OCI-M2 (cell line): ENCODE data around the gene PRKCH.

Experiments used
- DNase-seq: peaks from one replicate; lab custom pipeline; 2025; ENCODE audit not compliant: unreplicated experiment; lab: John Stamatoyannopoulos, UW

PRKCH gene

DNA sequence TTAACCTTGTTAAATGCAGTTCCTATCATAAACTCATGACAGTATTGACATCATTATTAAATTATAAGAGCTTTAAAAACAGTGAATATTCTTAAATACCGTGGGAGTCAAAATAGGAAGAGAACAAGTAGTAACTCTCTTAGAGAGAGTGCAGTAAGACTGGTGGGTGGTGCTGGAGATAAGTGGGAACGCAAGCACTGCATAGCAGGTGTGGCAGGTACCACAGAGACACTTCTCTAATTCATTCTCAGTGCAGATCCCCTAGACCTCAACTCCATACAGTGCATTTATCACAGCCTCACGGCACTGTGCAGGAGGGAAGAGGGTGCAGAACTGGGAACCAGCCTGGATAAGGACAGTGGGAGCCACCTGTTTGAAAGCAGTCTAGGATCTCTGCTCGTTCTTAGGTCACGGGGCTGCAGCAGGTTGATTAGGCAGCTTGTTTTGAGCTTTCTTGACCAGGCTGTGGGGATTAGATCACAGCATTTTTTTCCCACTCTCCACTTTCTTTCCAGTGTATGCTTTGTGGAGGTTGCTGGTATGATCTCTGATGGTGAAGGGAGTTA, 165.6 kb downstream of the PRKCH start:
- no peak for DNase-seq

DNA sequence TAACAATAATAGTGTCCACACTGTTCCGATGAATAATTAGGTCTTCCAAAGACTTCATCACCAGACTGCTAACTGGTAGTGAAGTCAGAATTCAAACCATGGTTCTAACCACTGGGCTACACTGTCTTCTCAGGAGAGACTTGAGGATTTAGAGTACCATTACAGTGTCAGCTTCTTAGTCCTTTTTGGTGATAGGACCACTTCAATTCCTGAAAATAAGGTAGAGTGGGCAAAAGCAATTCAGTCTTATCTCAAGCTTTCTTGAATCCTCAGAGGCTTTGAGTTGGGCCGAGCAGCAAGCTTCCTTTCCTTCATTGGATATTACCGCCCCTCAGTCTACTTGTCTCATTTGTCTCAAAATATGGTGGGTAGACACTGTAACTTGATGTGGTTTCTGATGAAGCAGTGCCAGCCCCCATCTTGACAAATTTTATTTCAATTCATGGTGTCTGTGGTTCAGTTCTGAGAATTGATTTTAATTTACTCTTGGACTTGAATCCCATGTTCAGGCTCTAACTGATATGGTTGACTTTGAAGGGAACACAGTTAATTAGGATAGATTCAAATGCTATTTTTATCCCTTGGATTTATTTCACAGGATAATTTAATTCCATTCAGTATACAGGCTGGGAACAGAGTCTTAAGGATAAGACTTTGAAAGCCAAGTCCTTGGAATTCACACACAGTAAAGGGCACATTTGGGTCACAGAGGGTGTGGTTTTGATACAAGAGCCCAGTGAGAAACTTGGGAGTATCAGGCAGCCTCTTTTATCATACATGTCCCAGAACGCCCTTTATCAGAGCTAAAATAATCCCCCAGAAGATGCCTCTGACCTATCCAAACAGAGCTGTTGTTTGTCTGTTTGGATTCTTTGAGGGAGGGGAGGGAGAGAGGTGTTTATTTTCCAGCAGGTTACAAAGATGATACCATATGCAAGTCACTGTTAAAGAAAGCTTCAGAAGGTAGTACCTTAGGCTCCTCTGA, 167.3 kb downstream of the PRKCH start:
- no peak for DNase-seq

DNA sequence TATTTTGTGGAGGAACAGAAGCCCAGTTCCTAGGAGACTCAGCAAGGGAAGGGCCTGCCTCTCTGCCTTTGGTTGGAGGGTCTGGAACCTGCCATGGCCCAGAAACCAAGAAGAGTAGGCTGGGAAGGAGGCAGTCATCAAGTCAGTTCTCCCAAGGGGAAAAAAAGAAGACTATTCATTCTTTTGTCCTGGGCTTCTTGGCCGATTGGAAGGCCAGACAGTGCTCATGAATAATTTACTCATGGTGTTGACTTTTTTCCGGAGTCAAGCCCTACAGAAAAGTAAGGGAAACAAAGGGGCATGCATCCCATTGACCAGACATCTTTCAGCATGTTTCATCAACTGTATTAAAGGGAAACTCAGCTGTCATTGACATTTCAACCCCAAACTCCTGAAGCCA, 168.1 kb downstream of the PRKCH start:
- no peak for DNase-seq

DNA sequence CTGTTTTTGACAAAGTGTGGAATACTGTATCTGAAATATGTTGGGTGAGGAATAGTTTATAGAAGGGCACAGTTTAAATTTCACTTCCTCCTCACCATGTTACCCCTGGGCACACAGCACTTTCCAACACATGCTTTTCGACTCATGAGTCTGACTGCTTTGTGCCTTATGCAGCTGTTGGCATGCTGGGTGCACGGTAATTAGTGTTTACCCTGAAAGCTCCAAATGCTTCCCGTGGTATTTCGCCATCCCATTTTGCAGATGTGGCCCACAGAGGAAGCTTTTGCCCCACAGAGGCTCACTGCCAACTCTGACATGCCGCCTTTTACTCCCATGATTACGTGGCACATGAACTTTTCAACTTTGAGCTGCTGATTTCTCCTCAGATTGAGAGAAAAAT, 168.6 kb downstream of the PRKCH start:
- no peak for DNase-seq

DNA sequence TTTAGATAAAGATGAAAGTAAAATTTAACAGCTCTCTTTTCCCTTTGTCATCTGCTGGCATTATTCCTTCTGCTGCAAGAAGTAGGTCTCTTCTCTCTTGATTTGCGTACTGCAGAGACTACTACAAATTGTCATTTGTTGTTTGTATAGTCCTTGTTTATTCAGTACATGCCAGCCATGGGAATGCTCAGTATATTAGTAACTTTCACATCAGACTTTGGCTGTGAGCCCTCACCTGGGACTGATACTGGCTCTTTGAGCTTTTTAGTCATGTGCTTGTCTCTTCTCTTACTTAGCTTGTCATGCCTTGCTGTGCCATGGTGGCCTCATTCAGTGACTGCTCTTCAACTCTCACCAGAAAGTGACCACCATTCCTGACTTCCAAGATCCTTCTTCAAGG, 169.8 kb downstream of the PRKCH start:
- DNase-seq, result no peak

DNA sequence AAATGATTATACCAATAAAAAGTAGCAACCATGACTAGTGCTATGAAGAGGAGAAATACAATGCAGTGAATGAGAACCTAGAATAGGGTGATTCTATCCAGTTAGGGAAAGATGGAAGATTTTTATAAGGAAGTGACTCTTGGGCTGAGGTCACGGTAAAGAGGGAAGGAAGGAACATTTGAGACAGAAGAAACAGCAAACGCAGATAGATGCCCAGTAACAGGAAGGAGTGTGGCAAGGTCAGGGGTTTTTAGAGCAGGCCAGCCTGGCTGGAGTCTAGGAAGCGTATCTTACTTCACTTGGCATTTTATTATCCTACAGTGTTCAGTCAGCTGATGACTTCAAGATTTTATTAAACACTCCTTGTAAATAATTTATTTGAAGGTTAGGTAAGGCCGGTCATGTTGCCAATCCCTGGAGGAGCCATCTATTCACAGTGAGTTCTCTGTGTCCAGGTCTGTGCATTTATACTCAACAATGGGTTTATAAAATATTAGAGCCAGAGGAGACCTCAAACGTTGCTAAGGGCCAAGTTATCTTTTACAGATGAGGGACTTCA, 170.6 kb downstream of the PRKCH start:
- DNase-seq, result no peak

DNA sequence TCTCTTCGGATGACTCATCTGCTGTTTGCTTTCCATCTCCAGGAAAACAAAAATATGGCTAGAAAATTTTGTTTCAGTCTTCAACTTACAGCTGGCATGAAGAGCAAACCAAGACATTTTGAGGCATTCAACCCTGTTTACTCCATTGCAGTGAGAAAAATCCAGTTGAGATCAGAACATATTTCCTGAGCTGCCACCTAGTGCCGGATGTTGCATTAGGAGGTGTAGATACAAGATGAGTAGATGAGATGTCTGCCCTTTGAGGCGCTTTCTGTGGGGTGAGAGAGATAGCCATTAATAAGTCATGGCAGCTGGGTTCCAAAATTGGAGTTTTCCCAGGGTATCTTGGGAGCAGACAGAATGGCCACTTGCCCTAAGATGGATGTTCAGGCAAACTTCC, 171.1 kb downstream of the PRKCH start:
- no peak for DNase-seq

DNA sequence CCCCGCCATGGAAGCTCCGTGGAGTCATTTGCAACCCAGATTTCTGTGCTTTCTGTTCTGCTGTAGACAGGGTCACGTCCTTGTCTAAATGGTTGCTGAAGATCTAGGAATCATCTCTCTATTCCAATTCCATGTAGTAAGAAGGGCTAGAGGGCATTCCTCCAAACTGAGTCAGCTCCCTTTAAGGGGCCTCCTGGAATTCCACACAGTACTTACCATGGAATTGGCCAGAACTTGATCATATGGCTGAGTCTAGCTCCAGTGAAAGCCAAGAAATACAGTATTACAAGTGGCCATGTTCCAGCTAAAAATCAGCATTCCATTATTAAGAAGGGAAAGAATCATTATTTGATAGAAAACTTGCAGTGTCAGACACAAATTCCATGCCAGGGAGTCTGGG, 171.9 kb downstream of the PRKCH start:
- no peak for DNase-seq

DNA sequence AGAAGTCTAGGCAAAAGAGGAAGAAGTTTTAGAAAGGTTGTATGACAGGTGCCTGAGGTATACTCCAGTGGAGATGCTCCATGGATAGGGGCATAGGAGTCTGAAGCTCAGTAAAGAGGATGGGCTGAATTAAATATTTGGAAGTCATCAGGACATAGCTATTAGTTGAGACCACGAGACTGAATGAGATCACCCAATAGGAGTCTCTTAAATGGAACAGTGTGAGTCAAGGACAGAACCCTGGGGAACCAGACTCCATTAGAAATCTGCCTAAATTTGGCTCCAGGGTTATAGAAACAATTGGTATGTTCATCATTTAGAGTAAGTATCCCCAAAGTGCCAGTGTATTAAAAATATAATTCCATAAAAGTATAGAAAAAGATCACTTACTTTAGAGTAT, 172.6 kb downstream of the PRKCH start:
- no peak for DNase-seq

DNA sequence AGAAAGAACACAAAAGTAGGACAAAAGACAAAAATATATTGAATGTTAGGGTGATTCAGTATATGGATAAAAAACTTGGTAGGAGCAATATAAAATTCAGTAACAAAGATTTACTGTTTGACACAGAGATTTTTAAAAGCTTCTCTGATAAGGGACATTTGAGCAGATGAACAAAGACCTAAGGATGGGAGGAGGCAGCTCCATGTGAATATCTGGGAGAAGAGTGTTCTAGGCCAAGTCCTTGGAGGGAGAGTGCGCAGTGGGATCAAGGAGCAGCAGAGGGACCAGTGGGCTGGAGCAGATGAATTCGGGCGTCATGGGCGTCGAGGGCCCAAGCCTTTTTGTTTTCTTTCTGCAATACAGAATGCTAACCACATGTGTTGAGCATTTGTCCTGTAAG, 174.4 kb downstream of the PRKCH start:
- no peak for DNase-seq

DNA sequence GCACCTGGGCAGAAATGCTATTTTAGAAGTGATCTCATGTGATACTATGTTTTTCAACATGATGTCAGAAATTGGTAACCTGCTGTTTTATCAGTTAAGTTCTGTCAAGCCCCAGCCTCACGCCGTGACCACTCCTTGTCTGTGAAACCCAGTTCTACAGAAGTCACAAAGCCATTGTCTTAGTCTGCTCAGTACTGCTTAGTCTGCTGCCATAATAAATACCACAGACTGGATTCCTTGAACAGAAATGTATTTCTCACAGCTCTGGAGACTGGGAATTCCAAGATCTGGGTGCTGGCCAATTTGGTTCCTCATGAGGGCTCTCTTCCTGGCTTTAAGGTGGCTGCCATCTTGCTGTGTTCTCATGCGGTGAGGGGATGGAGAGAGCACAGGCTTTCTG, 176.9 kb downstream of the PRKCH start:
- no peak for DNase-seq

DNA sequence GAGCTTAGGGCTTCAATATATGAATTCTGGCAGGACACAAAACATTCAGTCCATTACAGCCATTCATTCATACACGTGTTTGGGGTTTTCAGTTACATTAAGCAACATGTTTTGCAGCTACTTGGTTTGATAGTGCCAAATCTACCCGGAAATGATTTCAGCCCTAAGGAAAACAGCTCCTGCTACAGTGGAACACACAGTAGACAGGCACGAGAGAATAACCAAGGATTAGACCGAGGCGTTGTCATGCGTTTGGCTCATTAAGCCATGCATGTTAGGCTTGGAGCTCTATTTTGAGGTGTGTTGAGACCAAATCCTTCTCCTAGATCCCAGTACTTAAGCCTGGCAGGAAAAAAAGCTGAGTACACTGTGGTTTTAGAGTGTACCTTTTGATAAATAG, 177.4 kb downstream of the PRKCH start:
- no peak for DNase-seq

DNA sequence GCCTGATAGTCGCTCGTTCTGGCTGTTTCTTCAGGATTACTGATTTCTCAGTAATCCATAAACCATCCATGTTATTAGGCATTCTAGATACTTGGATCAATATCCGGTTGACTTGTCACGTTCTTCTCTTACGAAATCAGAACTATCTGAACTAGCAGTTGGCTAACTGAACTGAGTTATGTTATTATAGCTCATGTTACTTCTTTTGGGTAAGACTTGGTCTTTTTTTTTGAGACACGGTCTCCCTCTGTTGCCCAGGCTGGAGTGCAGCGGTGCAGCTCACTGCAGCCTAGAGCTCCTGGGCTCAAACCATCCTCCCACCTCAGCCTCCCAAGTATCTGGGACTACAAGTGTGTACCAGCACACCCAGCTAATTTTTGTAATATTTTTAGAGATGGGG, 178.6 kb downstream of the PRKCH start:
- DNase-seq, result no peak

DNA sequence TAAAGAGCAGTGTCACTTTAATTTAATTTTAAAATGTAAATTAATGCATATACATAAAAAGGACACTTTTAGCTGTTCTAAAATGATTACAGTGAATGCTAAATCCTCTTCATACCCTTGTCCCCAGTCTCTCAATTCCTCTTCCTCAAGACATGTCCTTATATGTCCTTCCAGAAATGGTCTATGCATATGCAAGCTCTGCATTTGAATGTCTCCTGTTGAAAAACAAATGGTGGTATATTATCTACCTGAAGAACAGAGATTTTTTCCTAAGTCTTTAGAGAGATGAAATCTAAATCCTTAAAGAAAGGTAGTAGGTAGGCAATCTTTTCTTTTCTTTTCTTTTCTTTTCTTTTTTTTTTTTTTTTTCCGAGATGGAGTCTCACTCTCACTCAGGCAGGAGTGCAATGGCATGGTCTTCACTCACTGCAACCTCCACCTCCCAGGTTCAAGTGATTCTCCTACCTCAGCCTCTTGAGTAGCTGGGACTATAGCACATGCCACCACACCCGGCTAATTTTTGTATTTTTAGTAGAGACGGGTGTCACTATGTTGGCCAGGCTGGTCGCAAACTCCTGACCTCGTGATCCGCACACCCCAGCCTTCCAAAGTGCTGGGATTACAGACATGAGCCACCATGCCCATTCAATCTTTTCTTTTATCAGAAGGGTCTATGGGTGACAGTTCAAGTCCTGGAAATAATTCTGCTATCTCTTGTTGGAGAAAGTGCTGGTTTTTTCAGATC, 180.5 kb downstream of the PRKCH start:
- no peak for DNase-seq

DNA sequence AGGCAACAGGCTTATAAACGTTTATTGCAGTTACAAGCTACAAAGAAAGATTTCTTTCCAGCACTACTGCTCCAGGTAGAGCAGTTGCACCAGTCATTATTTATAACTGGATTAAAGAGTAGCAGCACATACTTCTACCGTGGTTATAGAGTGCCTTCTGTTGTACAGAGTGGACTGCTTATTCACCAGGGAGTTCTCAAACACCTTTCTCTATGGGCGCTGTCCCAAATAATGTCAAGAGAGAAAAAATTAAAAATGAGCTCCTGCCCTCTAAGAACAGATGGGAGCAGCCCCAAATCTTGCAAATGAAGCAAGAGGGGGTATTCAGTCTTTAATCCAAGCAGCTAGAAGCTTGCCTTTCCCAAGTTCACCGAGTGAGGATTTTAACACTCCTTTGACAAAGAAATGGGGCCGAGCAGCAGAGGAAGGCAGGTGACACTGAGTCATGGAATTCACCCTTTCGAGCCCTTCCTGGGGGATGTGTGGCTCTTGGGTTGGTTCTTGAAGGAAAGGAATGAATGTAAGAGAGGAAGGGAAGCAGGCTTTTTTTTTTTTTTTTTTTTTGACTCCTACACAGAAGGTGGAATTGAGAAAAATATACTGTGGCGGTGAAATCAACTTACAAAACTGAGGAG, 181.2 kb downstream of the PRKCH start:
- no peak for DNase-seq

DNA sequence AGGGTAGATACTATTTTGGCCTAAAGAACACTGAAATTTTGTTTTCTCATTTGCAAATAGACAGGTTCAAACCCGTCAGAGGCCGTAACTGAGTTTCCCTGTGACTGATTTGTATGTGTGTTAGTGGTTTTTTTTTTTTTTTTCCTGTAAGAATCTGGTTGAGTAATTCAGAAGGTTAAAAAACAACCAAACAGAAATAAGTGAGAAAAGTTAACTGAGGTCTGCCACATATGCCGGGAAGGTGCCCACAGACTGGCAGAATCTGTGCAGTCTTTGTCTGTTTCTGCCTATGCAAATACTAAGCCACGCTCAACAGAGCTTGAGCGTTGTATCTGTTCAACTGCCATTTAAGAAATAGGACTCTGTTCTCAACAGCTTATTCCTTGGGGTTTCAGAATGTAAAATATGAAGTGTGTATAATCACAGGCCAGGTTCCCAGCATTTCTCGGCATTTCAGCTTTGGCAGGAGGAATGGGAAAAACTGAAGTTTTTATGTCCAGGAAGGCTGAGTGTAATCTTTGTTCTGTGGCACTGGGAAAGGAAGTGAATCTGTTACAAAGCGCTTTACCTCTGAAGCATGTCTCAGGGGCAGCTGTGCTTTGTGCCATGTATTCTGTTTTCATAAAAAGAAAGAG, 181.9 kb downstream of the PRKCH start:
- DNase-seq, result no peak

DNA sequence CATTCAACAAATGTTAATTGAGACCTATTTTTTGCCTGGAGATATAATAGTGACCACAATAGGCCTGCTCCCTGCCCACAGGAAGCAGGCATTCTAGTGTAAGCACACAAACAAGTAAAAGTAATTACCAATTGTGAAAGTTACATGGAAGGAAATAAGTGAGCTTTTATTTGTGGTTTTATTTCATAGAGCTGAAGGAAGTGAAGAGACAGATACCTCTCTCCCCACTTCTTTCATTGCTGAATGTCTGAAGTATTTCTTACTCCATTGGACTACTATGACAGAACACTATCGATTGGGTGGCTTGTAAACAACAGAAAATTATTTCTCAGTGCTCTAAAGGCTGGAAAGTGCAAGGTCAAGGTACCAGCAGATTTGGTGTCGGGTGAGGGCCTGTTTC, 183.5 kb downstream of the PRKCH start:
- DNase-seq, result no peak

DNA sequence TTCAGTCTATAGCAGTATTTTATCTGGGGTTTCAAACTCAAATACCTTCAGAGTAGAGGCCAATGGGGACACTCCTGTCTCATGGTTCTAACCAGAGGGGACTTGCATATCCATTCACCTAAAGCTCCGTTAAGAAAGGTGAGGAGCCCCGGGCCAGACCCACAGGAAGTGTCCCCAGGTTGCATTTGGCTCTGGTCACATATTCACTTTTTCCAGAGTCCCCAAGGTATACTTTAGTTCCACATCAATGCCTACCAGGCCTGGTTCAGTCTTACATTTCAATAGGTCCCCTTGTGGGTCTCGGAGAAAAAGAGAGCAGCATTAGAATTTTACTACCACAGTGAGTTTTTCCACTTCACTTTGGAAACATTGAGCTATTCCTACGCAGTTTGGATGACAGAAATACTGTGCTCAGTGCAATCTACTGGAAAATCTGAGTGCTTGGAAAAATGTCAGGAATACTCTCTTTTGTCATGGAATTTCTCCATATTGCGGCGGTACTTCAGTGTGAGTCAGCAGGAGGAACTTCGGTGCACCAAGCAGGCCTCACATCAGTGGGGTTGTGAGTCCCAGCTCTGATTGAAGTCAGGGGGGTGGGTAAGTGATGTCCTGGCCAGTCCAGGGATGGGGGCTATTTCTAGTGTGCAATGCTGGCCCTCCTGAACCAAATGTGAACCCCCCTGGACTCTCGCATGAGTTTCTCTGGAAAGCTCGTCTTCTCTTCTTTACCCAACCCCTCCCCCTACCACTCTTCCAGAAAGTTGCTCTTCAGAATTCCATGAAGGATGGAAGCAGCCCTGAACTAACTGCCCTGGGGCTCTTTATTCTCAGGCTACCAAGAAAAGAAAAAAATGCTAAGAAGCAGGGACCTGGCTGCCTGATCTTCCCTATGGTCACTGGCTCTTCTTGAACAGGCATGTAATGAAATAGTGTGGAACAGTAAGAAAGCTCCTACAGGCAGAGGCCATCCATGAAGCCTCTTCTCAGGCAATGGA, 184.7 kb downstream of the PRKCH start:
- no peak for DNase-seq

DNA sequence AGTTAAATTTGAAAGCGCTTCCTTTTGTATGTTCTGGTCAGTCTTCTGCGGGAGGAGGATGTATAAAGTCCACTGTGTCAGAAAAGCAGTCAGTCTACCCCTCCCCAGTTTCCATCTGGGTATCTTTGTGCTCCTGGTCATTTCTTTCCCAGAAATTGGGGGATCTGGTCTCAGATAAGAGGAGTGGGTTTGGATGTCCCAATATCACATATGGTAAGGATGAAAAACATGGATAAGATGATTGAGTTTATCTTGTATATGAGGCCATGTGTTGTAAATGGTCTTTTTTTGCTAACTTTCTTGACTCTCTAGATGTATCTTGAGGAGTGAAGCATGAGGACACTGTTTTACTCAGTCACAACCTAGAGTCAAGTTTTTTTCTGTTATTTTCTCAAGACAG, 187.1 kb downstream of the PRKCH start:
- no peak for DNase-seq
